OCI-LY1 (cell line): ENCODE results near the gene ETV3.
"Not testable (repeated sequence)": the region's sequence is repeated elsewhere in the genome, so short reads cannot be mapped to it uniquely, and the experiment has no call there.

Source experiments
- H2AFZ ChIP-seq: fragments of 200-600 bp; sonication (generic), shearing (Covaris generic); 2 replicates; pipeline ENCODE4 v1.6.0; 2014; ENCODE audit warnings: antibody characterized with exemption, mild to moderate bottlenecking, low read length
- H3F3A ChIP-seq: fragments of 200-600 bp; sonication (generic), shearing (Covaris generic); 2 replicates; pipeline ENCODE4 v1.6.0; 2014; ENCODE audit warnings: mild to moderate bottlenecking, antibody characterized with exemption, low read length, moderate library complexity; ENCODE audit not compliant: insufficient read depth
- H3K27ac ChIP-seq: fragments of 200-600 bp; sonication (generic); 2 replicates; pipeline ENCODE4 v1.5.1; 2014; ENCODE audit warnings: low read length, mixed run types, mild to moderate bottlenecking, low read depth; ENCODE audit not compliant: poor library complexity, severe bottlenecking
- H3K27me3 ChIP-seq: fragments of 200-600 bp; sonication (generic); 2 replicates; pipeline ENCODE4 v1.6.0; 2014; ENCODE audit warnings: antibody characterized with exemption, mild to moderate bottlenecking, low read length, moderate library complexity; ENCODE audit not compliant: insufficient read depth
- H3K36me3 ChIP-seq: fragments of 200-600 bp; sonication (generic); 2 replicates; pipeline ENCODE4 v1.6.1; 2014; ENCODE audit warnings: mild to moderate bottlenecking, antibody characterized with exemption, low read length, moderate library complexity, mixed read lengths; ENCODE audit not compliant: insufficient read depth
- H3K4me1 ChIP-seq: fragments of 200-600 bp; sonication (generic); 2 replicates; pipeline ENCODE4 v1.5.1; 2014; ENCODE audit warnings: mild to moderate bottlenecking, low read length, moderate library complexity; ENCODE audit not compliant: insufficient read depth, severe bottlenecking
- H3K4me2 ChIP-seq: fragments of 200-600 bp; sonication (generic), shearing (Covaris generic); 2 replicates; pipeline ENCODE4 v1.6.1; 2014; ENCODE audit warnings: low read length
- H3K4me3 ChIP-seq: fragments of 200-600 bp; sonication (generic); 2 replicates; pipeline ENCODE4 v1.5.1; 2014; ENCODE audit warnings: low read length, low read depth, mild to moderate bottlenecking, mixed read lengths; ENCODE audit not compliant: poor library complexity, severe bottlenecking
- H3K79me2 ChIP-seq: fragments of 200-600 bp; shearing (Covaris generic); 2 replicates; pipeline ENCODE4 v1.6.1; 2016; ENCODE audit warnings: mixed run types, low read length, mixed read lengths; ENCODE audit not compliant: insufficient read depth
- H3K9ac ChIP-seq: fragments of 200-600 bp; sonication (generic), shearing (Covaris generic); 2 replicates; pipeline ENCODE4 v1.6.1; 2014; ENCODE audit warnings: mild to moderate bottlenecking, low read length, mixed read lengths
- H3K9me2 ChIP-seq: fragments of 200-600 bp; sonication (generic), shearing (Covaris generic); 2 replicates; pipeline ENCODE4 v1.6.1; 2014; ENCODE audit warnings: low read depth, mild to moderate bottlenecking, low read length, mixed read lengths
- H3K9me3 ChIP-seq: fragments of 200-600 bp; shearing (Covaris generic); 2 replicates; pipeline ENCODE4 v1.6.1; 2014; ENCODE audit warnings: low read length, mixed read lengths
- H4K20me1 ChIP-seq: fragments of 200-600 bp; sonication (generic), shearing (Covaris generic); 2 replicates; pipeline ENCODE4 v1.6.0; 2016; ENCODE audit warnings: mild to moderate bottlenecking, low read length; ENCODE audit not compliant: insufficient read depth
- CTCF ChIP-seq: fragments of 200-600 bp; sonication (generic), shearing (Covaris generic); IDR thresholded peaks from 2 replicates; pipeline ENCODE4 v1.5.1; 2017; ENCODE audit warnings: mild to moderate bottlenecking, antibody characterized with exemption, low read length, moderate library complexity, mixed read lengths
- EZH2 ChIP-seq: fragments of 200-600 bp; sonication (generic), shearing (Covaris generic); IDR thresholded peaks from 2 replicates; pipeline ENCODE4 v1.8.0; 2017; ENCODE audit warnings: borderline replicate concordance, mixed run types, mild to moderate bottlenecking, antibody characterized with exemption, low read length, moderate library complexity, mixed read lengths

Gene ETV3

GRCh38 chr1:157099633-157100009, 38.6 kb downstream of the ETV3 start, which contains the start of gene ETV3L:
Gene ETV3L, minus strand, starts transcription at chr1:157099808. Its CDS starts 285 bp downstream, at chr1:157099523.
- Histone ChIP-seq H3K36me3 (no peaks in the 10 kb centered on the region), H3K27me3 (no peaks in the 10 kb centered on the region; the same call in 1 of the 2 replicates), H4K20me1 (no peaks in the 10 kb centered on the region), H3K4me1 (no peaks in the 10 kb centered on the region), H2AFZ (no peak within 1 kb of the TSS), H3K27ac (no peak within 1 kb of the TSS), H3K79me2 (no peaks in the 10 kb centered on the region), H3K9ac (no peak within 1 kb of the TSS), H3K4me2 (no peak within 1 kb of the TSS), H3F3A (no peaks in the 10 kb centered on the region), H3K4me3 (no peak within 1 kb of the TSS), H3K9me2 (no peaks in the 10 kb centered on the region), H3K9me3 (no peaks in the 10 kb centered on the region)
- TF ChIP-seq CTCF: no peak
- TF ChIP-seq EZH2: no peak

GRCh38 chr1:157098987-157099632, 39.1 kb downstream of the ETV3 start:
- H3K9me3 ChIP-seq, H3K9ac ChIP-seq, H3K36me3 ChIP-seq, H3K4me2 ChIP-seq, H3K9me2 ChIP-seq, H3K4me1 ChIP-seq, H3K27ac ChIP-seq, H3F3A ChIP-seq, H3K27me3 ChIP-seq, H3K4me3 ChIP-seq, H3K79me2 ChIP-seq, H4K20me1 ChIP-seq, H2AFZ ChIP-seq: not testable (repeated sequence)

DNA sequence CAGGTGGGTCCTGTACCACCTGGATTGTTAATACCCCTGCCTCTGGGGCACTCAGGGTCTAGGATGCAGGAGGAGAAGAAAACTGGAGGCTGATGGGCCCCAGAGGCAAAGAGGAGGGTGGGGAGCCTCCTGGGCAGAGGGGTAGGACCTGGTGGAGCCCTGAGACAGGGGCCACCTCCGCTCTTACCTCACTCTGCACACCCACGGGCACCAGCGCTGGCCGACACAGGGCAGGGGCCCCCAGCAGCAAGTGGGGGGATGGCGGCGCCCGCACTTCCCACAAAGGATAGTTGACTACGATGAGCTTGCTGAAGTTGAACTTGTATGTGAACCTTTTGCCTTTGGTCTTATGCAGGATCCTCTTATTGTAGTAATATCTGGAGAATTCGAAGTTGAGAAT, 39.7 kb downstream of the ETV3 start:
- TF ChIP-seq EZH2: no peak
- TF ChIP-seq CTCF: no peak
- H3K9me2 ChIP-seq: no peaks in the 10 kb centered on the region
- H3K36me3 ChIP-seq: no peaks in the 10 kb centered on the region
- H3K9ac ChIP-seq: no peak overlapping the region
- no peaks in the 10 kb centered on the region for H3K9me3 ChIP-seq
- H3K27me3 ChIP-seq: no peaks in the 10 kb centered on the region; the same call in 1 of the 2 replicates
- H3K4me2 ChIP-seq: no peak overlapping the region
- no peak overlapping the region for H3K4me3 ChIP-seq
- no peaks in the 10 kb centered on the region for H3K79me2 ChIP-seq
- no peak overlapping the region for H3K27ac ChIP-seq
- no peaks in the 10 kb centered on the region for H4K20me1 ChIP-seq
- H3K4me1 ChIP-seq: no peaks in the 10 kb centered on the region
- no peak overlapping the region for H2AFZ ChIP-seq
- no peaks in the 10 kb centered on the region for H3F3A ChIP-seq

GRCh38 chr1:157097692-157098091, 40.5 kb downstream of the ETV3 start:
- no peaks in the 10 kb centered on the region for H3K9me2 ChIP-seq
- H4K20me1 ChIP-seq: no peaks in the 10 kb centered on the region
- no peak overlapping the region for H2AFZ ChIP-seq
- no peaks in the 10 kb centered on the region; the same call in 1 of the 2 replicates for H3K27me3 ChIP-seq
- no peaks in the 10 kb centered on the region for H3K9me3 ChIP-seq
- H3K4me3 ChIP-seq: no peak overlapping the region
- H3K9ac ChIP-seq: no peak overlapping the region
- no peak for TF ChIP-seq EZH2
- no peak for TF ChIP-seq CTCF
- H3K79me2 ChIP-seq: no peaks in the 10 kb centered on the region
- H3F3A ChIP-seq: no peaks in the 10 kb centered on the region
- H3K36me3 ChIP-seq: no peaks in the 10 kb centered on the region
- H3K4me2 ChIP-seq: no peak overlapping the region
- H3K27ac ChIP-seq: no peak overlapping the region
- H3K4me1 ChIP-seq: no peaks in the 10 kb centered on the region
